ENCODE results near the gene PPP3CA.
A peak's percentile ranks its signal among the peaks of the same experiment; 100 is the strongest.

Gene PPP3CA

GRCh38 chr4:101347267-101347556 lies at the start of gene PPP3CA:
PPP3CA (minus strand) TSS chr4:101347526.
- DNase-seq (ENCODE audit: low spot score), result no peak

DNA sequence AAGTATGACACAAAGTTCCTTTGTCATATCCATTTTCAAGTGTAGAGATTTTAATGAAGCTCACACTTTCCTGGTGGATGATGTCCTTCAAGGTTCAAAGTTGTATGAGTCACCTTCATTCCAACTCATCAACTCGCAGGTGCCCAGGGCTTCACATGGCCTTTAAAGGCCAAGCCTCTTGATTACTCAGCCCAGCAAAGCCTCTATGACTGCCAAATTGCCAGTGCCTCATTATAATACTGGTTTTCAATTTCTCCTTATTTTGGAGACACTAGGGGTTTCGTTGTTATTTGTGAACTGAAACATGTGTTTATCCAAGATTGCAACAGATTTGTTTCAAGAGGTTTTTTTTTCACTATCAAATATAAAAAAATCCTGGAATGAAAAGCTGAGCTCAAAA lies 45.9 kb upstream of the PPP3CA start:
- DNase-seq (ENCODE audit: low spot score), result no peak

DNA sequence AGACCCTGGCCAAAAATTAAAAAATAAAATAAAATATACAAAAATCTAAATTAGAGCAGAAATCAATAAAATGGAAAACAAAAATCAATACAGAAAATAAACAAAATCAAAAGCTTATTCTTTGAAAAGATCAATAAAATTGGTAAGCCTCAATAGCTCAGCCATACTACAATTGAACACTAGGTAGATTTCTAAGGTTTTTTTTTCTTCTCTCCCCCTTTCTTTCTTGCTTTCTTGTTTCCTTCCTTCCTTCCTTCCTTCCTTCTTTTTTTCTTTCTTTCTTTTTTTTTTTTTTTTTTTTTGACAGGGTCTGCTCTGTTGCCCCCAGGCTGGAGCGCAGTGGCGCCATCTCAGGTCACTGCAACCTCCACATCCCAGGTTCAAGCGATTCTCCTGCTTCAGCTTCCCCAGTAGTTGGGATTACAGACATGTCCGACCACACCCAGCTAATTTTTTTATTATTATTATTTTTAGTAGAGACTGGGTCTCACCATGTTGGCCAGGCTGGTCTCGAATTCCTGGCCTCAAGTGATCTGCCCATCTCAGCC lies 23.4 kb upstream of the PPP3CA start:
- no peak for DNase-seq (ENCODE audit: low spot score)

DNA sequence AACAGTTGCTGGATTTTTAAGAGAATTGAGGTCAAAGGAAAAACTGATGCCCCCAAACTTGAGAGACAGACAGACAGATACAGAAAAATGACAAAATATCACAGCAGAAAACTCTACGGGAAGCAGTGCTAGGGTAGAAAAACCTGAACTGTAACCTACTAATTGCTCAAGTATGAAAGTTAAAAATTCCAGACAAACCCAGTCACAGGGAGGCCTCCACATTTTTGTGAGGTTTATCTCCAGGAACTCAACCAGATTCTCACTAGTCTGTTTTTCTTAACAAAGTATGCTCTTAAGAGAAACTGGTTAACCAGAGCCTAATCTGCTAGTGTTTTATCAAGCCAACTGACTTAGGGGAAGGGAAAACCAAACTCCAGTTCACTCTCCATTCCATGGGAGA lies 19.9 kb upstream of the PPP3CA start:
- DNase-seq (ENCODE audit: low spot score), result no peak

GRCh38 chr4:101366331-101366730 lies 19.0 kb upstream of the PPP3CA start:
- DNase-seq (ENCODE audit: low spot score), result no peak

DNA sequence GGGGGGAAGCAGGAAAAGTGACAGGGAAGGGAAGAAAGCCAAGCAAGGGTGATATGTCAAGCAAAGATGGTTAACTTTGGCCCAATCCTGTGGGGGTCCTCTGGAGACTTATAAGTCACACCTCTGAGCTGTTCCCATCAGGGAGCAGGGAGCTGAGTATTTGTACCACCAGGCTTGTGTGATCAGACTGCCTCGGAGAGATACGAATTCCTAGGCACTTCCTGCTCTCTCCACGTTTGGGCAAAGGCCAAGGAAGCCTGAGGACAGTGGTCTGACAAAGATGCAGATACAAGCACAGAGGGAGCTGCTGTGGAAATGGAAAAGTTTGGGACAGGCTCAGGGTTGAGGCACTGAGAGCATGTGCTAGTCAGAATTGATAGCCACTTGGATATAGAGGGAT lies 10.4 kb upstream of the PPP3CA start:
- DNase-seq (ENCODE audit: low spot score), result no peak

GRCh38 chr4:101356928-101357327 lies 9.6 kb upstream of the PPP3CA start:
- no peak for DNase-seq (ENCODE audit: low spot score)

- no peak for DNase-seq (ENCODE audit: low spot score)
Measured at GRCh38 chr4:101355767-101356702, 8.7 kb upstream of the PPP3CA start.

DNA sequence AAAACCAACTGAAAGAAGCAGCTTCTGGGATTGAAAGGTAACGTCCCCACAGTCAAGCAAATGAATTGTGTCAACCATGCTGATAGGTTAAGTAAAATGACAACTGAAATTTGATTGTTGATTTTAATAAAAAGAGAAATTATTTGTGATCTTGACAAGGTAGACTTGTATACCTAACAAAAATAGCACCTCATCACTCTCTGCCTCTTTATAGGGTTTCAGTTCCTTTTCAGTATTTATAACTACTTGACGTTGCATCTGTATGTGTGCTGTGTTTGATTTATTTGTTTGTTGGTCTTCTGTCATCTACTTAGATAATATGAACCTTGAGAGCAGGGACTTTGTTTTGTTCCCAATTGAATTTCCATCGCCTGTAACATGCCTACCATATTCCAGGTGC lies 7.9 kb upstream of the PPP3CA start:
- no peak for DNase-seq (ENCODE audit: low spot score)

GRCh38 chr4:101349801-101350064 lies 2.4 kb upstream of the PPP3CA start:
- no peak for DNase-seq (ENCODE audit: low spot score)

DNA sequence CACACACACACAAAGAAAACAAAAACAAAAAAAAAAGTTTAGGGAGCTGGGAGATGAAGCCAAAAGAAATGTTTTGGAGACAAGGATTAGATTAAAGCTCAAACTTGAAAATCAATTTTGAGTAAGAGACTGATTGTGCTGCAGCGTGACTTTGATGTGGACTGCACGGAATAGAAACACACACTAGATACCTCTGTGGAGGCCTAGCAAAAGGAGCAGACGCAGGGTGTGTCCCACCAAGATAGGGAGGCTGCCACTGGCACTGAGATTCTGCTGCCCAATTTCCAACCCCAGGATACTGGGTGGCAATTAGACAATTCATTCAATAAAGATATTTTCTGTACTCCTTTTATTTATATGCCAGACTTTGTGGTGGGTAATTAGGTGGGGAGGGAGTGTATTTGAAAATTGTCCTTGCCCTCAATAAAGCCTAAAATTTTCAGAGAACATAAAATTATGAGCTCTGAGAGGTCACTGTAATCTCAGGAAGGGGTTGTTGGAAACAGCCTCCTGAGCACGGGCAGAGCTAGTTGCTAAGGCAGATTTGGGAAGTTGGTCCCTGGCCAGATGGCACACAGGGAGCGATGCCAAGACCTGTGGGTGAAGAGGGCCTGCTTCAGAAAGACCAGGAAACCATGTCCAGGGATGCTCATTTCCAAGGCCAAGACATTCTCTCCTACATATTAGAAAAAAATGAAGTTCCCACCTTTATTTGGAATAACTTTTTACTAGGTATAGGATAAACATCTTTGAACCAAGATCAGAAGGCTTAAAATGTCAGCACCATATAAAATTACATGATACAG lies 1.9 kb upstream of the PPP3CA start:
- DNase-seq (ENCODE audit: low spot score), result no peak

GRCh38 chr4:101348367-101348827 lies 1.1 kb upstream of the PPP3CA start:
- DNase-seq (ENCODE audit: low spot score), result no peak

DNA sequence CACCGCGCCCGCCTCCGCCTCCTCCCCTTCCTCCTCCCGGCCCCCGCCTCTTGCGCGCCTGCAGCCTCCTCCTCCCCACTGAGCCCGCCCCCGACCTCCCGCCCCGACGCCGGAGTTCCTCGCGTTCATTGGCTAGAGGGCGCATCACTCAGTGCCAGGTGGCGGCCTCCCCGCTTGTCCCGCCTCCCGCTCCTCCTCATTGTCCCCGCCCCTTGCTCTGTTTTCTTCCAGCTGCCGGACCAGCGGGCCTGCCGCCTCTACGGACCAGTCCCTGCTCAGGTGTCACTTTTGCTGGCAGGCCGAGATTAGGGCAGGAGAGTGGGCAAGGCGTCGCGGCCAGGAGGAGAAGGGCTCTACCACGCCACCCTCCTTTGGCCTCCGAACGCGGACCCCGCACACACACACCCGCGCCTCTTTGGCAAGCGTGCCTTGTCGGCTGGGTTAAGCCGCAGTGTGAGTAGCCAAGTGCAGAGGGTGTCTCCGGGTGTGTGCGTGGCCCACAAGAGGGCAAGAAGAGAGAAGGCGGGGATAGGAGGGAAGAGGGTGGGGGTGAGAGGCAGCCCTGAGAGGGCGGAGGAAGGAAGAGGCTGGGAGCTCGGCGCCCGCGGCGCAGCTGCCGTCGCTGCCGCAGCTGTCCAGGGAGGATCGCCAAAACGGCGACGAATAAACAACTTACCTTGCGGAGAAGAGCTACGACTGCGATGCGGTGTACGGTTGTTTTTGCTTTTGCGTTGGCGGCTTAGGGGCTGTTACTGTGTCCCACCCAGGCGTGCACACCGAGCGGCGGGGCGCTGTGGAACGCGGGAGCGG lies 436 bp upstream of the PPP3CA start:
- DNase-seq (ENCODE audit: low spot score), result peak; percentile 99

DNA sequence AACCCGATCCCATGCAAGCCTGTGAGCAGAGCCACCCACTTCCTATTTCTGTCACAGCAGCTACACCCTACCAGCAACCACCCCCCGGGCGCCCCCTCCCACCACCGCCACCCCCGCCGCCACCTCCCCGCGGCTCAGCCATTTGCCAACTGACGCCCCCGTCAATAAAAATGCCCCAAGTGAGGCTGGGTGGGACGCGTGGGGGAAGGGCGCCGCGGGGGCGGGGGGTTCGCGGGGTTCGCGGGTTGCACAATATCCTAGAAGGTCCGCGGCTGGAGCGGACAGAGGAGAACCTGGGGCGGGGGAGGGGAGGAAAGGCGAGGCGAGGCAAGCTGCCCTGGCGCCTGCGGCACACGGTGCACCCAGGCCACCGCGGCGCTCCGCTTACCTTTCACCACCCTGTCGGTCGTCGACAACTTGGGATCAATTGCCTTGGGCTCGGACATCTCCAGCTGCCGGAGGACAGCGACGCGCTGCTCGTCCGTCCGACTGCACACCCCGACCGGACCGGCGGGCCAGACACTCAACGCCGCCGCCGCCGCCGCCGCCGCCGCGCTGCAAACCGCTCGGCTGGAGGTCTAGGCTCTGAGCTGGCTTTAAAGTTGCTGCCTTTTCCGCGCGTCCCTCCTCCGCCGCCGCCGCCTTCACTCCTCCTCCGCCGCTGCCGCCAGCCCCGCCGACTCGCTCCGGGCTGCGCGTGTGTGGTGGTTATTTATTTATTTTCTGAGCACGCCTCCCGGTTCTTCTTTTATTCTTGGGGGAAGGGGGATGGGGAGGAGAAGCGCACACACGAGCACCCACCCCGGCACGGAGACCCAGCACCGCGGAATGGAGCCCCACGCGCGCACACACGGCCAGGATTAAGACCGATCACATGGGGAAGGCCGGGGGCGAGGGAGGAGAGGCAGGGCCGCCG lies 717 bp downstream of the PPP3CA start:
- peak; percentile 38 for DNase-seq (ENCODE audit: low spot score)

DNA sequence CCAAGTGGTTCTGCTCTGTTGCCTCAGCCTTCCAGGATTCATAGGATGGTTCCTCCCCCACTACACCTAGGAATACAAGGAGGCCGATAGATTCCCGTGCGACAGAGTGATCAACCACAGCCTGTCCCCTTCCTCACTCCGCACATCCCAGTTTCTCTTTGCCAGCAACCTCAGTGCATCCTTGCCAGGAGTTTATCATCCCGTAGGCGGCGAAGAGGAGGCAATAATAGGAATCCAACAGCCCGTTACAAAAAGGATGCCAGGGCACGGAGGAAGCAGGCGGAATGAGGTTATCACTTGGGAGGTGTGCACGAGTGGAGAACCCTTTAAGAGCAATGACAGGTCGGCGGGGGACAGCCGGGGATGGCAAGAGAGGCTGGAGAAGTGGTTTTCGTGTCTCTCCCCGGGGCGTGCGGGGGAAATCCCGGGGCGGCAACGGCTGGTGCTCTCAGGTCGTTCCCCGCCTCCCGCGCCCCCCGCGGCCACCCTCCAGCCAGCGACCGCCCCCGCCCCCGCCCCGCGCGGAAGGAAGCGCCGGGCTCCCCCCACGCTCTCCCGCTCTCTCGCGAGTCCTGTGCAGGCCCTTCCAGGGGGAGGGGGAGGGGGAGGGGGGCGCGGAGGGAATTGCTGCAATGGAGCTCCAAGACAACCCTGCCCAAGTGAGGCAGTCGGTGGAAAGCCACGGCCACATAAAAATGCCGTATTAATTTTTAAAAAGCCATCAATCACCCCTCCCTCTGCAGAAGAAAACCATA lies 1.6 kb downstream of the PPP3CA start:
- peak; percentile 54 for DNase-seq (ENCODE audit: low spot score)

DNA sequence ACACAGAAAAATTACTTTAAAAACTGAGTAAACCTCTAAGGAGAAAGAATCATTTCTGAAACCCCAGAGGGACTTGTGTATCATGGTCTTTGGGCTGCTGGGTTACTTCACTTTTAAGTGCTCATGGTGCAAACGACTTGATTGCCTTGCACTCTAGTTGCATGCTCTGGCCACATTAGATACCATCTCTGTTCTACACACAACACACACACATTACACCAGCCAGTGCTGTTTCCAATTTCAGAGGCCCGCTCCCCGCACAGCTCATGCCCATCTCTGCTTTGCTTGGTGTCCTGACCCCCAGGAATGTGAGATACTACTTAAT lies 2.1 kb downstream of the PPP3CA start:
- DNase-seq (ENCODE audit: low spot score), result no peak

DNA sequence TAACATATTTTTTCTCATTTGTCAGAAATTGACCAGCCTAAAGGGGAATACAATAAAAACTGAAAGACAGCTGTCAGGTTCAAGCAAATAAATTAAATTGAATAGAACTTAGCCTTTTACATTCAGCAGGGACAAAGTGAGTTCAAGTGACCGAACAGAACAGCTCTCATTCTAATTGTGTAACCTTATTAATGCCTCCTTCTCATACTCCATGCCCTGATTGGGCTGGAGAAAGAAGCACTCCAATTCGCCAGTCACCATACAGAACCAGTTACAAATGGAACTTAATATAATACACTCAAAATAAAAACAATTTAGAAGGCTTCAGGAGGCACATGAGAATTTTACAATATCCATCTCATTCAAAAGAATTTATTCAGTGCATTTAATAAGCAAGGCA lies 8.0 kb downstream of the PPP3CA start:
- DNase-seq (ENCODE audit: low spot score), result no peak

DNA sequence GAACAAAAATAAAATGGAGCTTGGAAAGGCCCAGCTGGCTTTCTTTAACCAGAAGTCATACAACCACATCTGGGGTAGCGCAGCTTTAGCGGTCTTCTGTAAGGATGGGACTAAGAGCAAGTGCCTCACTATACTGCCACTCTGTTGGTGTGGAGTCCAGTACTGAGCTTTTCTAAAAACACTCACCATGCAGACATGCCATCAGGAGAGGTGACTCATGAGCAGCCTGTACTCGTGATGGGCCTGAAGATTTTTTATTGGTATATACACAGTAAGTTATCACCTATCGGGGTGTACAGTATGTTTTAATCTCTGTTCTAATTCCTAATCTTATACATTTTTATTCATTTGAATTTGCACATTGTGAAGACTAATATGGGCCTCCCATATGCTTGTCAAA lies 9.6 kb downstream of the PPP3CA start:
- DNase-seq (ENCODE audit: low spot score), result no peak

- DNase-seq (ENCODE audit: low spot score), result no peak
Measured at GRCh38 chr4:101334963-101335572, 12.3 kb downstream of the PPP3CA start.

- DNase-seq (ENCODE audit: low spot score), result no peak
Measured at GRCh38 chr4:101332424-101332823, 14.9 kb downstream of the PPP3CA start.
